Endothelial cell (in vitro differentiated cells): ENCODE data around the gene MTRF1. TPM values are rescaled to one million over a fixed set of nuclear protein-coding genes. Genes with fewer than 3 reads are reported as not detected.

Experiments
- DNase-seq: peaks from one replicate; pipeline ENCODE4 v3.0.0; 2021; ENCODE audit warnings: low spot score
- H3K27ac Mint-ChIP-seq: one replicate; pipeline ENCODE4 v1.8.0; 2021; ENCODE audit warnings: mixed read lengths, inconsistent platforms; ENCODE audit not compliant: unreplicated experiment
- H3K27me3 Mint-ChIP-seq: one replicate; pipeline ENCODE4 v1.8.0; 2021; ENCODE audit warnings: mild to moderate bottlenecking, moderate library complexity, mixed read lengths, inconsistent platforms; ENCODE audit not compliant: unreplicated experiment
- H3K36me3 Mint-ChIP-seq: one replicate; pipeline ENCODE4 v1.8.0; 2021; ENCODE audit warnings: mild to moderate bottlenecking, low read depth, mixed read lengths, inconsistent platforms; ENCODE audit not compliant: unreplicated experiment
- H3K4me1 Mint-ChIP-seq: one replicate; pipeline ENCODE4 v1.8.0; 2021; ENCODE audit warnings: mild to moderate bottlenecking, mixed read lengths, inconsistent platforms; ENCODE audit not compliant: unreplicated experiment
- H3K4me3 Mint-ChIP-seq: one replicate; pipeline ENCODE4 v1.8.0; 2021; ENCODE audit warnings: mild to moderate bottlenecking, mixed read lengths, inconsistent platforms; ENCODE audit not compliant: unreplicated experiment
- H3K9me3 Mint-ChIP-seq: one replicate; pipeline ENCODE4 v1.8.0; 2021; ENCODE audit warnings: mixed read lengths, inconsistent platforms; ENCODE audit not compliant: unreplicated experiment
- CTCF ChIP-seq: fragments of 200-600 bp; sonication (generic); IDR thresholded peaks from one replicate; pipeline ENCODE4 v1.5.0; 2021; ENCODE audit warnings: antibody characterized with exemption; ENCODE audit not compliant: unreplicated experiment
- total RNA-seq: library from RNA; stranded (reverse); fragmentation: NEBNext Ultra II Directional; extraction: Animal tissue kit (Norgen Biotek cat#: 25700); gene quantifications from one replicate; pipeline ENCODE4 v1.2.1, GENCODE V29; 2021; ENCODE audit not compliant: unreplicated experiment

Gene MTRF1
- total RNA-seq, 1 donor from 2014 or later, result 10.1 TPM

GRCh38 chr13:41302743-41303142, 39.4 kb upstream of the MTRF1 start:
- Mint-ChIP-seq H3K27ac (no peak overlapping the region), H3K27me3 (peaks cover 4% of the 10 kb centered on the region), H3K4me1 (no peaks in the 10 kb centered on the region), H3K4me3 (no peak overlapping the region), H3K36me3 (no peaks in the 10 kb centered on the region), H3K9me3 (no peaks in the 10 kb centered on the region)
- no peak for TF ChIP-seq CTCF
- no peak for DNase-seq

- no peak for DNase-seq
- Mint-ChIP-seq H3K27ac (no peak overlapping the region), H3K4me3 (no peak overlapping the region), H3K36me3 (no peaks in the 10 kb centered on the region), H3K9me3 (no peaks in the 10 kb centered on the region), H3K27me3 (peaks cover 4% of the 10 kb centered on the region), H3K4me1 (no peaks in the 10 kb centered on the region)
- TF ChIP-seq CTCF, result no peak
These were observed 36.1 kb upstream of the MTRF1 start for GRCh38 chr13:41299316-41300094.

- no peaks in the 10 kb centered on the region for H3K36me3 Mint-ChIP-seq
- H3K4me1 Mint-ChIP-seq, result no peaks in the 10 kb centered on the region
- no peak for TF ChIP-seq CTCF
- peaks cover 2% of the 10 kb centered on the region for H3K27me3 Mint-ChIP-seq
- no peak for DNase-seq
- H3K27ac Mint-ChIP-seq, result no peak overlapping the region
- no peaks in the 10 kb centered on the region for H3K9me3 Mint-ChIP-seq
- H3K4me3 Mint-ChIP-seq, result no peak overlapping the region
These were observed 33.7 kb upstream of the MTRF1 start for GRCh38 chr13:41296879-41297646.

- no peak overlapping the region for H3K4me3 Mint-ChIP-seq
- no peak for TF ChIP-seq CTCF
- no peaks in the 10 kb centered on the region for H3K9me3 Mint-ChIP-seq
- peaks cover 3% of the 10 kb centered on the region for H3K27me3 Mint-ChIP-seq
- H3K36me3 Mint-ChIP-seq, result no peaks in the 10 kb centered on the region
- H3K4me1 Mint-ChIP-seq, result no peaks in the 10 kb centered on the region
- DNase-seq, result no peak
- H3K27ac Mint-ChIP-seq, result no peak overlapping the region
These were observed 32.6 kb upstream of the MTRF1 start for GRCh38 chr13:41295973-41296372.

GRCh38 chr13:41294914-41295313, 31.5 kb upstream of the MTRF1 start:
- Mint-ChIP-seq H3K36me3 (no peaks in the 10 kb centered on the region), H3K4me3 (no peak overlapping the region), H3K27me3 (peaks cover 1% of the 10 kb centered on the region), H3K9me3 (no peaks in the 10 kb centered on the region), H3K27ac (no peak overlapping the region), H3K4me1 (no peaks in the 10 kb centered on the region)
- DNase-seq, result no peak
- no peak for TF ChIP-seq CTCF
